Left hindlimb (tissue), 1 donor: ENCODE results near the gene SPATA2L.
A peak's percentile ranks its signal among the peaks of the same experiment; 100 is the strongest.

Source experiments
- DNase-seq: peaks from one replicate; pipeline ENCODE4 v3.0.0-alpha.2; 2018

Gene SPATA2L, protein sequence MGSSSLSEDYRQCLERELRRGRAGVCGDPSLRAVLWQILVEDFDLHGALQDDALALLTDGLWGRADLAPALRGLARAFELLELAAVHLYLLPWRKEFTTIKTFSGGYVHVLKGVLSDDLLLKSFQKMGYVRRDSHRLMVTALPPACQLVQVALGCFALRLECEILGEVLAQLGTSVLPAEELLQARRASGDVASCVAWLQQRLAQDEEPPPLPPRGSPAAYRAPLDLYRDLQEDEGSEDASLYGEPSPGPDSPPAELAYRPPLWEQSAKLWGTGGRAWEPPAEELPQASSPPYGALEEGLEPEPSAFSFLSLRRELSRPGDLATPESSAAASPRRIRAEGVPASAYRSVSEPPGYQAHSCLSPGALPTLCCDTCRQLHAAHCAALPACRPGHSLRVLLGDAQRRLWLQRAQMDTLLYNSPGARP

DNA sequence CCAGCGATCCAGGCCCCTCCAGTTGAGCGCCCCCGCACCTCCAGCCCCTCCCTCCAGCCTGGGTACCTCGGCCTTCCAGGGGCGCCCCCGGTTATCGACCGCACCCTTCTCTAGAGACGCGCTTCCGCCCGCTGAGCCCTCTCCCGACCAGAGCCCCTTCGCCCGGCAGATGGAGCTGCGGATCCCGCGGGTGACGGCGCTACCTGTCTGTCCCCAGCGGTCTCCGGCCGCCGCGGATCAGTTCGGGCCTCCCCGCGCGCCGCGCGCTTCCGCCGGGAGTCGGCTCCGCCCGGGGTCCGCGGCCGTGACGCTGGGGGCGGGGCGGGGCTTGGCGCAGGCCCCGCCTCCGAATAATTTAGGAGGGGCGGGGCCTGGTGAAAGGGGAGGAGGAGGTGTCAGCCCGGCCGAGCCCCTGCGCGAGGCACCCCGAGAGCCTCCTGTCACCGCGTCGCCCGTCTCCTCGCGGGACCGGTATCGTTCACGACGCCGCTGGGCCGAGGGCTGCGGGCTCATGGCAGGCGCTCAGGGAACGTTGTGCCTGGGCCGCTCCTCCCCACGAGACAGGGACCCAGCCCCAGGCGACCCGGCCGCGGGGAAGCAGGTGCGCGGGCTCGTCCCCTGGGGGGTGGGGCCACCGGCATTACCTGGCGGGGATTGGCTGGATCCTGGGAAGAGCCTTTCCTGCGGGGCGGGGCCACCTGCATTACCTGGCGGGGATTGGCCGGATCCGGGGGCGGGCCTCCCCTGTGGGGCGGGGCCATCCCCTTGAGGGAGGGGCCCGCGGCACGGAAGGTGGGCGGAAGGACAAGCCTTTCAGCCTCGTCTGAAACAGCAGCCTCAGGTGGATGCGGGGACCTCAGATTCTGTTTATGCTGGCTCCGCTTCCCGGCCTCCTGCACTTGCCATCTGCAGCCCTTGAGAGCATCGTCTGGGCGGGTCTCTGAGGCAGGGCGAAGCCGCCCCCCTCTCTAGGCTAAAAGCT lies at the start of gene SPATA2L:
Gene SPATA2L (minus strand): TSS at position 281 of the 982 bp plus-strand sequence. CDS start 473 bp downstream, outside the sequence.
- DNase-seq, result peak; percentile 82

DNA sequence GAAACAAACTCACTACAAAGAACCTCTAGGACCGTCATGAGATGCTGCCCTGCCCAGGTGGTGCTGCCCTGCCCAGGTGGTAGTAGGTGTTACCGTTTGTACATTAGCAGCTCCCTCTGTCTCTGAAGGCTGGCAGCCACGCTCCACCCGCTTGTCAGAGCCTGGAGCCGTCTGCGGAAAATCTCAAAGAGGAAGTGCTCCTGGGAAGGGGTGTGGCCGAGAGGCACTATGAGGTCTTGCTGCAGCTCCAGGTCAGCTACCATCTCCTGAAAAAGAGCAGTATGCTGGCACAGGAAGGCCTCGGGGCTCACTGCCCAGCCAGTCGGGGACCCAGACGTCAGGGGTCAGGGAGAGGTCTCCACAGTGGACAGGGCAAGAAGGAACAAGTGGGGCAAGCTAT lies 48.1 kb upstream of the SPATA2L start:
- no peak for DNase-seq

DNA sequence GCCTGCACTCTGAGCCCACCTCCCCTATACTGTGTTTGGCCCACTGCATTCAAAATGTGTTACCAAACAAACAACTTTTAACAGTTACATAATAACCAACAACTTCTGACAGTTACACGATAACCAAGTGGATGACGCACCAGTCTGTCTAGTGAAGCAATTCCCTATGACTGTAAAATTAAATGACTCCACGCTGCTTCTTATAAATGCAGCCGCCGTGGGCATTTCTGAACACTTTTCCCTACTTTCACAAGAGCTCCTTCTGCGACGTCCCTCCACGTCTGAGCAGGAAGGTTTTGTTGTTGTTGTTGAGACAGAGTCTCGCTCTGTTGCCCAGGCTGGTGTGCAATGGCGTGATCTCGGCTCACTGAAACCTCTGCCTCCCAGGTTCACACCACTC lies 47.4 kb upstream of the SPATA2L start:
- DNase-seq, result no peak

DNA sequence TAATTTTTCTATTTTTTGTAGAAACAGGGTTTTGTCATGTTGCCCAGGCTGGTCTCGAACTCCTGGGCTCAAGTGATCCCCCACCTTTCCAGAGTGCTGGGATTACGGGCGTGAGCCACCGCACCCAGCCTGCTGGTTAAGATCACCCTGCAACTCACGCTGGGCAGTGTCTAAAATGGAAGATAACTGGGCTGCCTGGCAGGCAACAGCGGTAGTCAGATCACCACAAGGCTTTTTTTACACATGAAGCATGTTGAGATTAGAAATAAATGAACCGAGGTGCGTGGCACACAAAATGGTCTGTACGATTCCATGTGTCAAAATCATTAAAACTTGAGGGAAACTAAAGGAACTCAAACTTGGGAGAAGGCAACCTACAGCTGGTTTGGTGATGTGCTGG lies 46.6 kb upstream of the SPATA2L start:
- DNase-seq, result no peak

DNA sequence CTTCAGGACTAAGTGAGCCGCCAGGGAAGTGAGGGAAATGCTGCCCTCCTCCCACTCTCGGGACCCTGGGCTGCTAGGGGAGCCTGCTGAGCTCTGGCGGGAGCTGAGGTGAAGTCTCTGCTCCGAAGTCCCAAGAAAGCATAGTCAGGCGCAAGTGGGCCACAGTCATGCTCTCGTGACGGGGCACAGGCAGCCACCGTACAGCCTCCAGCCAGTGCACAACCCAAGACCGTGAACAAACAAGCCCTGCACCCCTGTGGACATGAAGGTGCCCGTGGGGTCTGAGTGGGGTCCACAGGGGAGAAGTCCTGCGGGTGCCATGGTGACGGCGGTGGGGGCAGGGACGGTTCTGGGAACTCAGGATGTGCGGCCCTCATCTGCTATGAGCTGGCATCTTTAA lies 44.5 kb upstream of the SPATA2L start:
- DNase-seq, result no peak

DNA sequence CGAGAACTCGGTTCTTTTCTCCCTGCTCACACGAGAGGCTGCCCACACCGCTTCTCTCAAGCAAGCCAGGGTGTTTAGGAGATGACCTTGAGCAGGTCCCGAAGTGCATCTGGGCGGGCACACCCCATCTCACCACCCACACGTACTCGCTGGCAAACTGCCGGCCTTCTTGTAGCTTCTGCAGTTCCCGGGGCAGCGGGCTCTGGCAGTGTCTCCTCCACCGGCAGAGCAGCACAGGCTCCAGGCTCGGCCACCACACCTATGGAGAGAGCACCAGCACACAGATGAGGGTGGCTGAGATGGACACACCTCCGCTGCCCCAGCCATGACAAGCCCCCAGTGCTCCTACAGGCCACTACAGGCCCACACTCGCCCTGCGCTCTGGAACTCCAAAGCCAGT lies 43.3 kb upstream of the SPATA2L start:
- no peak for DNase-seq

DNA sequence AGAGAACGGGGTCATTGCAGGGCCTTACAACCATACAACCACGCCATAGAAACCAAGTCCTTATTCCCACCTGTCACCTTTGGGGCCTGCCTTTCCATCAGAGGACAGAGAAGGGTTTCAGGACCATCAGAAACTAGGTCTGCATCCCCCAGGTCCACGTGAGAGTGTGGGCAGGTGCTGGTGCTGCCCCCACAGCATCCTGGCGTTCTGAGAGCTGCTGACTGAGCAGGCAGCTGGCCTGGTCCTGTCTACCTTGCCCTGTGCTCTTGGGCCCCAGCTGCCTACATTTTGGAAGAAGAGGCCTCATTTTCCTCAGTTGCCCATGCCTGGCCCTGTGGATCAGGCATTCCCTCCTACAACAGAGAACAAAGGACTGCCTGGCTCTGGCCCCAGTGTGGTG lies 41.4 kb upstream of the SPATA2L start:
- no peak for DNase-seq

DNA sequence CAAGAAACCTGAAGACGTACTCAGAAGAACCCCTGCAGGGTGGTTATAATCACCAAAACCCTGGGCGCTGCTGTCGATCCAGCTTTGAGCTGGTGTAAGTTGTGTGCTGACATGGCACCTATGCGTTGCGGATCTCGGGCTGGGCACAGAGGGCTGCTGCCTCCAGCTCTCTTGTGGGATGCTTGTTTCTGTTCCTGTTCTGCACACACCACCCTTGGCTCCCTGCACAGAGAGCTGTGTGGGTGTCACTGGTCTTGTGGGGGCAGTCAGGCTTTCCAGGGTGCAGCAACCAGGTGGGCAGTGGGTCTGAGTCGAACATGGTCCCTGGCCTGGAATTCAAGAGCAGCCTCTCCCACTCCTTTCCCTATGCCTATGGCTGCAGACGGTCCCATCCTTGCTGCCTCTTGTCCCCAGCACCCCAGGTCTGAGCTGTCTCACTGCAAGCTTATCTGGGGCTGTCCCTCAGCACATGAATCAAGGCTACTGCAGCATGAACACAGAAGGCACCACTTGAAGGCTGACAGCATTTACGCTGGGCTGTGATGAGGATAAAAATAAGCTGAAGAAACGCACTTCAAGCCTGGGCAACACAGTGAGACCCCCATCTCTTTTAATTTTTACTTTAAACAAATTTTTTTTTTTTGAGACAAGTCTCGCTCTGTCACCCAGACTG lies 40.0 kb upstream of the SPATA2L start:
- no peak for DNase-seq

DNA sequence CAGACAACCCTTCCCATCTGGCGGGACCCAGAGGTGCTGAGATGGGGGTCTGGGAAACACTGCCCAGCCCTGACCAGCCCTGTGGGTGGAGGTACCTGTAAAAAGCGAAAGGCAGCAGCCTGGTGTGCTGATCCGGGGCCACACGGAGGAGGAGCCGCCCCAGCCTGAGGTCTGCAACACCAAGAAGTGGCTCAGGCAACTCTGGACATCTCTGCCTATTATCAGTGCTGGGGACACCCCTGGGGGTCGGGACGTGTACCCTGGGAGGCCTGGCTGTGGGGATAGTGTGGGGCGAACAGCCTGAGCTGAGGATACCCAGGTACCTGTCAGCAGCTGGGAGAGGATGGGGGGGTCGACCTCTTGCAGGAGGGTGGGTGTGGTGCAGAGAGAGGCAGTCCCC lies 37.9 kb upstream of the SPATA2L start:
- no peak for DNase-seq

DNA sequence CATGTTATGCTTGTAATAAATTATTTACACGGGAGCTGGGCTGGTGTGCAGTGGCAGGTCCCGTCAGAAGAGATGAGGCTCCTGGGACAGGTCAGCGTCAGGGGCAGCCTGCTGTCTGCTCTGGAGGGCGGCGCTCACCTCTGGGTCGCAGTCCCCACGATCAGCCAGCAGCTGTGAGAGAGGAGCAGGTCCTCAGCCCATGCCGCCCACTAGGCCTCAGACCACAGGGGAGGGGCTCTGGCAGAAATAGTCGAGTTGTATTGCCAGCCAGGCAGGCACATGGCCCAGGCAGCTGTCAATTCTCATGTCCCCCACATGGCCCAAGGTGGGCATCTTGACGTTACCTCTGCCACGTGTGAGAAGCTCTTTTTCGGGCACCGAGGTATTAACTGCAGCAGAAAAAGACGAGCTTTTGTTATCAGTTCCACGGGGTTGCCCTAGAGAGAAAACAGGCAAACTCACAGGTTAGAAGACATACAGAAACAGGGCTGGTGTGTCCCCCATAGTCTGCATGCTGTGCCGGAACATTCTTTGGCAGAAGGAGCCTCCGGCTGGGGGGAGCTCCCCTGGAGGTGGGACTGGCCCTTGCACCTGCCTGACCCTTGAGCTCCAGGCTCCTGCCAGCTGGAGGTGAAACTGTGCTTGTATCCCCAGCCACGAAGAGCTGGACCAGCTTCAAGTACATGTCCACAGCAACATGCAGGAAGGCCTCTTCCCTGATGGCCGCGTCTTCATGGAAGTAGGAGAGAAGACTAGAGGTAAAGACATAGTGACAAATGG lies 37.2 kb upstream of the SPATA2L start:
- no peak for DNase-seq

DNA sequence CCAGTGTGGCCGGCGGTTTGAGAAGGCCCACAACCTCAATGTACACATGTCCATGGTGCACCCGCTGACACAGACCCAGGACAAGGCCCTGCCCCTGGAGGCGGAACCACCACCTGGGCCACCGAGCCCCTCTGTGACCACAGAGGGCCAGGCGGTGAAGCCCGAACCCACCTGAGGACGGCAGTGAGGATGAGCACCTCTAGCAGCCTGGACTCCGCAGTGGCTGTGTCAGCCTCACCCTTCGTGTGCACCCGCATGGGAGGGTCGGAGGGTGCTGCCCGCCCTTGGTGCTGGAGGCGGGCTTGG lies 36.5 kb upstream of the SPATA2L start:
- no peak for DNase-seq

DNA sequence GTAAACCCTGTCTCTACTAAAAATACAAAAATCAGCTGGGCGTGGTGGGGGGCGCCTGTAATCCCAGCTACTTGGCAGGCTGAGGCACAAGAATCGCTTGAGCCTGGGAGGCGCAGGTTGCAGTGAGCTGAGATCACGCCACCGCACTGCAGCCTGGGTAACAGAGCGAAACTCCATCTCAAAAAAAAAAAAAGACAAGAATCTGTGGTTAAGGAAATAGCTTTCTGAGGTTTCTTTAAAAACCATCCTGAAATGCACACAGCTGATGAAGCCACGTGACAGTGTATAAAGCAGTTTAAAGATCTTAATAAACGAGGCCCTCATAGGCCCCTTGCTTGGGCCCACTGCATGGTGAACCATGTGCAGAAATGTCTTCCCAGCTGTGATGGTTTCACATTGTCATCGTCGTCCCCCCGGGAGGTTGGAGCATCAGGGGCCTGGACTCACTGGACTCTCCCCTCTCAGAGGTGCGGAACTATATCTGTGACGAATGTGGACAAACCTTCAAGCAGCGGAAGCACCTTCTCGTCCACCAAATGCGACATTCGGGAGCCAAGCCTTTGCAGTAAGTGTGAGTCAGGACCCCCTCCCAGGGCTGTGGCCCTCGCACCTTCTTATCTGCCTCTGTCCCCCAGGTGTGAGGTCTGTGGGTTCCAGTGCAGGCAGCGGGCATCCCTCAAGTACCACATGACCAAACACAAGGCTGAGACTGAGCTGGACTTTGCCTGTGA lies 36.0 kb upstream of the SPATA2L start:
- DNase-seq, result no peak

DNA sequence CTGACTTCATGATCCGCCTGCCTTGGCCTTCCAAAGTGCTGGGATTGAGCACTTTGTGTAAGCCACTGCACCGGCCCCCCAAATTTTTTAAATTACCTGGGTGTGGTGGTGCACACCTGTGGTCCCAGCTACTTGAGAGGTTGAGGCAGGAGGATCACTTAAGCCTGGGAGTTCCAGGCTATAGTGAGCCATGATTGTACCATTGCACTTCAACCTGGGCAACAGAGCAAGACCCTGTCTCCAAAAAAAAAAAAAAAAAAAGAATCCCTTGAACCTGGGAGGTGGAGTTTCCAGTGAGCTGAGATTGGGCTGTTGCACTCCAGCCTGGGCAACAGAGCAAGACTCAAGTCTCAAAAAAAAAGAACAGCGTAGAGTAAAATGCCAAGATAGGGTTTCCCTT lies 35.0 kb upstream of the SPATA2L start:
- DNase-seq, result no peak

DNA sequence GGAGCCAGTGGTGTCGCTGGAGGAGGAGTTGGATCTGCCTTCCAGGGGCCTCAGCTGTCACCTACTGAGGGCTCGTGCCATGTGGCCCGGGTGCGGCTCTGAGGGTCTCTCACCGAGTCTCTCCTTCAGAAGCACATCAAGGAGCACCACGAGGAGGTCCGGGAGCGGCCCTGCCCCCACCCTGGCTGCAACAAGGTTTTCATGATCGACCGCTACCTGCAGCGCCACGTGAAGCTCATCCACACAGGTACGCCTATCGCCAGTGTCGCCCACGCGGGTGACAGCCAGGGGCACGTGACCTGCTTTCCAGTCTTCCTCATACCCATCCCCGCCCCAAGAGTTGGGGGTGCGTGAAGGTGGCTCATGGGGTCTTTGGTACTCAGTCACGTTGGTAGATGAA lies 32.3 kb upstream of the SPATA2L start:
- DNase-seq, result no peak

DNA sequence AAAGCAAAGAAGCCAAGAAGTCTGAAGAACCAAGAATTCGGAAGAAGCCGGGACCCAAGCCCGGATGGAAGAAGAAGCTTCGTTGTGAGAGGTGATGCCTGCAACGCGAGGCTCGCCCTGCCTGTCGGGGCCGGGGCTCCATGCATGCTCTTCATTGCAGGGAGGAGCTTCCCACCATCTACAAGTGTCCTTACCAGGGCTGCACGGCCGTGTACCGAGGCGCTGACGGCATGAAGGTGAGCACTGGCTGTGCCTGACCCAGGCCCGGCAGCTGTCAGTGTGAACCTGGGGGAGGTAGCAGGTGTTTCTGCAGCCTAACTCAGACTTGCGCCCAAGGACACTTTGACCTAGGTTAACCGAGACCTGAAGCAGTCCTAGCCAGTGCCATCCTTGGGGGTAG lies 31.8 kb upstream of the SPATA2L start:
- no peak for DNase-seq

DNA sequence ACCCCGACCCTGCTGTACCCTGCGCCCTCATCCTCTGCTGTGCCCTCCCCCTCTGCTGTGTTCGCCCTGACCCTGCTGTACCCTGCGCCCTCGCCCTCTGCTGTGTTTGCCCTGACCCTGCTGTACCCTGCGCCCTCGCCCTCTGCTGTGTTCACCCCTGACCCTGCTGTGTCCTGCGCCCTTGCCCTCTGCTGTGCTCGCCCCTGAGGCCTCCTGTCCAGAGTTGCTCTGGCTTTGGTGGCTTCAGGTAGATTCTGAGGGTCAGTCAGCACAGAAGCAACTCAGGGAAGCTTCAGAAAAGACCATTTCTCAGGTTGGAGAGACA lies 31.4 kb upstream of the SPATA2L start:
- DNase-seq, result no peak

DNA sequence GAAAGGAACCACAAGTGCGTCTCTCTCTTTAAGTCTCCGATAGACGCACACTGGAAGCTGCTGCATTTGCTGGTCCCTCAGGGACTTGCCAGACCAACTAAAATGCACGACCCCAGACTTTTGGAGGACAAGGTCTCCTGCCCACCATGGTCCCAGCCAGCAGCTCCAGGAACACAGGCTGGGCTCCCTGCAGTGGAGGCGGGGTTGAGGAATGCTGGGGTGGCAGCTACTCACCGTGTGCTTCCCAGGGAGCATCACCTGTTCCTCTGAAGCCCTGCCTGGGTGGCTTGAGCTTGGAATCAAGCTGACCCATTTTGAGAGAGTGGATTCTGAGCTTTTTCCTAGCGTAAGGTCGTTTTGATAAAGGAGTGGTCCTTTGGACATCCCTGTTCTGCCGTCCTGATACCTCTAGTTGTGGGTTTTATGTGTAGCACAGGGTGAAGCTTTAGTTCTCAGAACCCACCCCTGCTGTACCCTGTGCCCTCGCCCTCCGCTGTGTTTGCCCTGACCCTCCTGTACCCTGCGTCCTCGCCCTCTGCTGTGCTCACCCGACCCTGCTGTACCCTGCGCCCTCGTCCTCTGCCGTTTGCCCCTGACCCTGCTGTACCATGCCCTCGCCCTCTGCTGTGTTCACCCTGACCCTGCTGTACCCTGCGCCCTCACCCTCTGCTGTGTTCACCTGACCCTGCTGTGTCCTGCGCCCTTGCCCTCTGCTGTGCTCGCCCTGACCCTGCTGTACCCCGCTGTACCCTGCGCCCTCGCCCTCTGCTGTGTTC lies 30.8 kb upstream of the SPATA2L start:
- no peak for DNase-seq

DNA sequence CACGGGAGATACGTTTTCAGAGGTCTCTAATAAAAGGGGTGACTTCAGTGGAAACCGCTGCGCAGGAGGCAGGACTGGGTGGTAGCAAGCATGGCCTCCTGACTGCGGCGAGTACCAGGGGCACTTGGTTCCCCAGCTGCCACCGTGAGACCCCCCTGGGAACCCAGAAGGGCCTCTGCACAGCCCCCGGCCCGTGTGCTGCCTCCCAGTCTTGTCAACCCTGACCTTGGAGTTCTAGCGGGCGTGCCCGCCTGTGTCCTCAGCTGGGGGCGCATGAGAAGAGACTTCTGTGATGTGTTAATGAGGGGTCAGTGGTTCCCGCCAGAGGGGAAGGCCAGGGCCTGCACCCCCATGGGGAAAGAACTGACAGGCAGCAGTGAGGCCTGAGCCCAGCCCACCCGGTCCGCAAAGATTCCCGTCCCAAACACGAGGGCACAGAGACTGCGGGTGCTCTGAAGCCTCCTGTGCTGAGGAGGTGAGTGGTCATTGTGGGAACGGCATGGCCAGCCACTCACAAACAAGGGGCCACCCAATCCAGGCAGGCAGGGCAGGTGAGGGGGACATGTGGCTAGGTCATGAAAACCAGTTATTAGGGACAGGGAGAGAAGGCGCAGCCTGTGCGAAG lies 29.2 kb upstream of the SPATA2L start:
- DNase-seq, result no peak

DNA sequence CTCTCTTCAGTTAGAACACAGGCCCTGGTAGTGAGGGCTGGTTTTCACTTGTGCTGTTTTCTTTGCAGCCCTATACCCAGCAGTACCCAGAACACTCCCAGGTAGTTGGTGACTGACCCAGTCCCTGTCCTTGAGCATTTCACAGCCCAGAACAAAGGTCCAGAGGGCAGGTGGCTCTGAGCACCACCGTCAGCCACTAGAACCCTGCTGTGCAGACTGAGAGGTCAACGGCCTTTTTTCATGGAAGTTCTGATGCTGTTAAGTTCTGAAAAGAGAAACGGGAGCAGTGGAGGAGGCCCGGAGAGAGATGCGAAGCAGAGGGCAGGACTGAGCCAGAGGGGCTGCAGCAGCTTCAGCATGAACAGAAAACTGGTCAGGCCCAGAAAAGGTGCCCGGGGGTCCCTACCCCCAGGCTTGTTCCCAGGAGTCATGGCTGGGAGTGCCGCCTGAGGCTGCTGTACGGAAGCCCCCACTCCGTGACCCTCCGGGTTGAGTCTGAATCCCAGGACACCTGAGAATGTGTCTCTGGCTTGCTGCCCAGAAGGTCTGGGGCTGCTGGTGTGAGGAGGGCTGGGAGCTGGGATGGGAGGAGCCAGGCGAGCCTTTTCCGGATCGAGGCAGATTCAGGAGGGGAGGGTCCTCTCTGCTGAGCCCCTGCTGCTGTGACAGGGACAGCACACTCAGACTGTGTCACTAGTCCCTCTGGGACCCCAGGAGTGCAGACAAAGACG lies 28.5 kb upstream of the SPATA2L start:
- no peak for DNase-seq

DNA sequence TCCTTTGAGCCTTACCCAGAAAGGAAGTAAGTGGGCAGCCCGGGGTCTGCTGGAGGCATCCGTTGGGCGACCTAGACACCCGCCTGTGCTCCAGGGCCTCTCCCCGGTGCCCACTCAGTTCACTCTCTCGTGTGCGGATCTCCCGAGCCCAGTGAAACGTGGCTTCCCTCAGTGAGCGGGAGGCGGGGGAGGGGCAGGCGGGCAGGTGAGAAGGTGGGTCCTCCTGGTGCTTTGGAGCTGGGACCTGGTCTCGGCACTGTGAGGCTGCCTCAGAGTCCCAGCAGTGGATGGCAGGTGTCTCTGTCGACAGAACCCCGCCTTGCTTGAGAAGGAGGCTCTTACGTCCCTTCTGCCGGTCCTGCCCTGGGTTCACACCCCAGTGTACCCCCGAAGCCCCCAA lies 27.8 kb upstream of the SPATA2L start:
- no peak for DNase-seq
